PC-9 (cell line): Measurements from ENCODE around the gene FGF12. TPM values are rescaled to one million over a fixed set of nuclear protein-coding genes. Genes with fewer than 3 reads are reported as not detected.

ENCODE experiments used
- BruUV-seq: library from RNA; stranded (reverse); fragments of 400-500 nt; replicated peaks from 2 replicates; lab custom pipeline; 2021; lab: Mats Ljungman, UMichigan
- CTCF ChIA-PET: fragments of 300-600 bp; sonication (Branson Sonifier 250); formaldehyde crosslinking; loops from one replicate; lab custom pipeline; 2022; ENCODE audit warnings: antibody characterized with exemption; lab: Charles Lee
- POLR2A ChIA-PET: fragments of 300-600 bp; sonication (Branson Sonifier 250); formaldehyde crosslinking; loops from one replicate; lab custom pipeline; 2022; ENCODE audit warnings: antibody characterized with exemption; ENCODE audit not compliant: unreplicated experiment; lab: Charles Lee
- DNase-seq, 2 experiments: peaks; one replicate each; pipeline versions ENCODE4 v3.0.0 to v3.0.0-alpha.2; 2015 to 2022; ENCODE audit warnings: mixed read lengths in 1 of 2
- H2AFZ ChIP-seq: fragments of 200-600 bp; sonication (generic); 2 replicates; pipeline ENCODE4 v1.8.1; 2017; ENCODE audit warnings: antibody characterized with exemption
- H3F3A ChIP-seq: fragments of 200-600 bp; sonication (generic); 2 replicates; pipeline ENCODE4 v1.8.1; 2017; ENCODE audit warnings: antibody characterized with exemption, mild to moderate bottlenecking, low read depth; ENCODE audit not compliant: insufficient read depth
- H3K27ac ChIP-seq: fragments of 200-600 bp; sonication (generic); 2 replicates; pipeline ENCODE4 v1.6.1; 2016; ENCODE audit warnings: mixed run types
- H3K27me3 ChIP-seq: fragments of 200-600 bp; sonication (generic); 2 replicates; pipeline ENCODE4 v1.6.1; 2016; ENCODE audit warnings: low read depth, mixed run types; ENCODE audit not compliant: insufficient read depth
- H3K36me3 ChIP-seq: fragments of 200-600 bp; sonication (generic); 2 replicates; pipeline ENCODE4 v1.6.1; 2016; ENCODE audit warnings: low read depth, mixed run types
- H3K4me1 ChIP-seq: fragments of 200-600 bp; sonication (generic); replicated peaks from 2 replicates; pipeline ENCODE4 v1.6.1; 2016; ENCODE audit warnings: mixed run types; ENCODE audit not compliant: insufficient read depth
- H3K4me2 ChIP-seq: fragments of 200-600 bp; sonication (generic); 2 replicates; pipeline ENCODE4 v1.6.1; 2017; ENCODE audit warnings: mixed run types
- H3K4me3 ChIP-seq: fragments of 200-600 bp; sonication (generic); 2 replicates; pipeline ENCODE4 v1.6.1; 2016; ENCODE audit warnings: mixed run types
- H3K79me2 ChIP-seq: fragments of 200-600 bp; sonication (generic); 2 replicates; pipeline ENCODE4 v1.6.1; 2017; ENCODE audit warnings: low read depth, mixed run types
- H3K9me2 ChIP-seq: fragments of 200-600 bp; sonication (generic); 2 replicates; pipeline ENCODE4 v1.8.1; 2017; ENCODE audit warnings: mild to moderate bottlenecking; ENCODE audit not compliant: insufficient read depth
- H3K9me3 ChIP-seq: fragments of 200-600 bp; sonication (generic); 2 replicates; pipeline ENCODE4 v1.8.1; 2016; ENCODE audit warnings: low read depth; ENCODE audit not compliant: insufficient read depth
- H4K20me1 ChIP-seq: fragments of 200-600 bp; sonication (generic); 2 replicates; pipeline ENCODE4 v1.8.1; 2017; ENCODE audit not compliant: insufficient read depth
- EZH2 ChIP-seq: fragments of 200-600 bp; sonication (generic); IDR thresholded peaks from 2 replicates; pipeline ENCODE4 v1.8.0; 2017; ENCODE audit warnings: antibody characterized with exemption, low read depth
- intact Hi-C: fragments of 100-400 bp; cut with micrococcal nuclease; formaldehyde crosslinking; loops from one replicate; pipeline ENCODE4 v1.10.0; 2022; ENCODE audit not compliant: unreplicated experiment
- total RNA-seq: library from RNA; stranded (reverse); gene quantifications from 2 replicates; pipeline ENCODE4 v1.2.3, GENCODE V29; 2021
- TF ChIP-seq, protein P1 (sequence below): fragments of 200-600 bp; sonication (generic); conservative IDR thresholded peaks from 2 replicates; pipeline ENCODE4 v1.6.1; 2017; ENCODE audit warnings: mixed run types, antibody characterized with exemption, mild to moderate bottlenecking, moderate library complexity

FGF12 gene
- total RNA-seq, 1 experiment from 2014 or later: 10.9 TPM

GRCh38 chr3:192372616-192373015, 354.7 kb downstream of the FGF12 start:
- BruUV-seq: no TSS peak
- intact Hi-C loops: no loop called here
- POLR2A ChIA-PET: interaction anchor here (0.6 kb wide), 1 partner anchor 93 kb away, joined by 9 read pairs; no protein-coding TSS in a partner anchor

GRCh38 chr3:192371870-192372400, 355.4 kb downstream of the FGF12 start:
- no peak overlapping the region for H3K4me3 ChIP-seq
- no peaks in the 10 kb centered on the region for H3K27me3 ChIP-seq
- no peak overlapping the region for H2AFZ ChIP-seq
- H3K27ac ChIP-seq: no peak overlapping the region
- no peaks in the 10 kb centered on the region for H3K9me3 ChIP-seq
- intact Hi-C loops: no loop called here
- ChIA-PET POLR2A (no interaction called here), CTCF (no interaction called here)
- DNase-seq: no peak
- H3K79me2 ChIP-seq: no peaks in the 10 kb centered on the region
- no peak overlapping the region for H3K4me2 ChIP-seq
- no peaks in the 10 kb centered on the region for H3K9me2 ChIP-seq
- H3K4me1 ChIP-seq: no peaks in the 10 kb centered on the region
- TF ChIP-seq EZH2: no peak
- TF ChIP-seq, protein P1, sequence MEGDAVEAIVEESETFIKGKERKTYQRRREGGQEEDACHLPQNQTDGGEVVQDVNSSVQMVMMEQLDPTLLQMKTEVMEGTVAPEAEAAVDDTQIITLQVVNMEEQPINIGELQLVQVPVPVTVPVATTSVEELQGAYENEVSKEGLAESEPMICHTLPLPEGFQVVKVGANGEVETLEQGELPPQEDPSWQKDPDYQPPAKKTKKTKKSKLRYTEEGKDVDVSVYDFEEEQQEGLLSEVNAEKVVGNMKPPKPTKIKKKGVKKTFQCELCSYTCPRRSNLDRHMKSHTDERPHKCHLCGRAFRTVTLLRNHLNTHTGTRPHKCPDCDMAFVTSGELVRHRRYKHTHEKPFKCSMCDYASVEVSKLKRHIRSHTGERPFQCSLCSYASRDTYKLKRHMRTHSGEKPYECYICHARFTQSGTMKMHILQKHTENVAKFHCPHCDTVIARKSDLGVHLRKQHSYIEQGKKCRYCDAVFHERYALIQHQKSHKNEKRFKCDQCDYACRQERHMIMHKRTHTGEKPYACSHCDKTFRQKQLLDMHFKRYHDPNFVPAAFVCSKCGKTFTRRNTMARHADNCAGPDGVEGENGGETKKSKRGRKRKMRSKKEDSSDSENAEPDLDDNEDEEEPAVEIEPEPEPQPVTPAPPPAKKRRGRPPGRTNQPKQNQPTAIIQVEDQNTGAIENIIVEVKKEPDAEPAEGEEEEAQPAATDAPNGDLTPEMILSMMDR: no peak
- no TSS peak for BruUV-seq
- H3K36me3 ChIP-seq: no peaks in the 10 kb centered on the region
- no peaks in the 10 kb centered on the region for H4K20me1 ChIP-seq
- no peaks in the 10 kb centered on the region for H3F3A ChIP-seq

More at GRCh38 chr3:192372616-192373015, 354.7 kb downstream of the FGF12 start:
- no peak for DNase-seq
- no peak overlapping the region for H3K4me3 ChIP-seq
- H3K9me3 ChIP-seq: no peaks in the 10 kb centered on the region
- no peak overlapping the region for H3K27ac ChIP-seq
- H3K27me3 ChIP-seq: no peaks in the 10 kb centered on the region
- no peaks in the 10 kb centered on the region for H3K79me2 ChIP-seq
- TF ChIP-seq, protein P1: no peak
- no peak for TF ChIP-seq EZH2
- no peaks in the 10 kb centered on the region; the same call in 1 of the 2 replicates for H4K20me1 ChIP-seq
- no peaks in the 10 kb centered on the region for H3K9me2 ChIP-seq
- no peak overlapping the region for H2AFZ ChIP-seq
- no peak overlapping the region for H3K4me2 ChIP-seq
- no peaks in the 10 kb centered on the region for H3K36me3 ChIP-seq
- CTCF ChIA-PET: no interaction called here
- H3F3A ChIP-seq: no peaks in the 10 kb centered on the region
- no peaks in the 10 kb centered on the region for H3K4me1 ChIP-seq

GRCh38 chr3:192367616-192368015, 359.7 kb downstream of the FGF12 start:
- Histone ChIP-seq H3K4me1 (no peaks in the 10 kb centered on the region), H3K4me2 (no peak overlapping the region), H2AFZ (no peak overlapping the region), H3K9me3 (no peaks in the 10 kb centered on the region), H3K9me2 (no peaks in the 10 kb centered on the region), H3K4me3 (no peak overlapping the region), H3K36me3 (no peaks in the 10 kb centered on the region), H3K27me3 (no peaks in the 10 kb centered on the region), H3K27ac (no peak overlapping the region), H4K20me1 (no peaks in the 10 kb centered on the region), H3F3A (no peaks in the 10 kb centered on the region), H3K79me2 (no peaks in the 10 kb centered on the region)
- CTCF ChIA-PET: no interaction called here
- intact Hi-C loops: no loop called here
- no TSS peak for BruUV-seq
- no peak for TF ChIP-seq EZH2
- TF ChIP-seq, protein P1: no peak
- DNase-seq: no peak
- POLR2A ChIA-PET: no interaction called here
